Natural killer cell (primary cell): ENCODE data around the gene E2F6. TPM values are rescaled to one million over a fixed set of nuclear protein-coding genes. Genes with fewer than 3 reads are reported as not detected.

Source experiments
- ATAC-seq, 3 donors: fragments of 150-1000 bp in 2 of 3; fragments of 200-7000 bp in 1 of 3; cut with Tn5 transposase; 1 replicate in 1 of 3; 2 replicates in 2 of 3; pipeline ENCODE4 v1.10.0; 2021; ENCODE audit warnings: mild to moderate bottlenecking in 2 of 3, moderate library complexity in 2 of 3
- DNase-seq, 2 donors: peaks; one replicate each; pipeline versions ENCODE4 v3.0.0 to v3.0.0-alpha.2; 2013 to 2021; ENCODE audit warnings: mixed read lengths in 1 of 2
- H3K27ac ChIP-seq: one replicate; pipeline ENCODE4 v1.5.1; 2013; ENCODE audit warnings: mild to moderate bottlenecking, low read length
- H3K27me3 ChIP-seq: one replicate; pipeline ENCODE4 v1.6.1; 2013; ENCODE audit warnings: low read length; ENCODE audit not compliant: control insufficient read depth, insufficient read depth
- H3K36me3 ChIP-seq: one replicate; pipeline ENCODE4 v1.6.1; 2013; ENCODE audit warnings: low read length; ENCODE audit not compliant: control insufficient read depth, insufficient read depth
- H3K4me1 ChIP-seq: one replicate; pipeline ENCODE4 v1.6.1; 2013; ENCODE audit warnings: low read length; ENCODE audit not compliant: control insufficient read depth, insufficient read depth
- H3K4me3 ChIP-seq: one replicate; pipeline ENCODE4 v1.5.1; 2013; ENCODE audit warnings: low read length
- H3K9me3 ChIP-seq: one replicate; pipeline ENCODE4 v1.6.1; 2013; ENCODE audit warnings: low read length; ENCODE audit not compliant: control insufficient read depth, insufficient read depth
- H3K27ac Mint-ChIP-seq, 2 donors: one replicate each; pipeline ENCODE4 v1.8.0; 2022; ENCODE audit warnings: mild to moderate bottlenecking in 2 of 2, mixed read lengths in 2 of 2, moderate library complexity in 1 of 2
- H3K27me3 Mint-ChIP-seq, 2 donors: one replicate each; pipeline ENCODE4 v1.8.0; 2022; ENCODE audit warnings: low read depth in 2 of 2, mixed read lengths in 2 of 2
- H3K36me3 Mint-ChIP-seq: one replicate; pipeline ENCODE4 v1.8.0; 2022; ENCODE audit warnings: mixed read lengths
- H3K4me1 Mint-ChIP-seq, 2 donors: one replicate each; pipeline ENCODE4 v1.8.0; 2022; ENCODE audit warnings: mixed read lengths in 2 of 2
- H3K4me3 Mint-ChIP-seq: one replicate; pipeline ENCODE4 v1.8.0; 2022; ENCODE audit warnings: mild to moderate bottlenecking, moderate library complexity, mixed read lengths
- H3K9me3 Mint-ChIP-seq, 2 donors: one replicate each; pipeline ENCODE4 v1.8.0; 2022; ENCODE audit warnings: mixed read lengths in 2 of 2
- CTCF ChIP-seq: fragments of 200-600 bp; IDR thresholded peaks from one replicate; pipeline ENCODE4 v1.8.0; 2022; ENCODE audit warnings: antibody characterized with exemption
- WGBS: methylation state at CpG from one replicate; pipeline ENCODE4 v1.1.7; 2013; ENCODE audit warnings: missing lambda C conversion rate; ENCODE audit not compliant: insufficient coverage; 5-methylcytosine and 5-hydroxymethylcytosine counted together
- intact Hi-C: fragments of 100-400 bp; cut with micrococcal nuclease; formaldehyde crosslinking; loops from one replicate; pipeline ENCODE4 v1.14.2; 2022
- total RNA-seq, 4 donors: library from RNA; stranded (reverse); fragments of 120-200 nt in 1 of 4; gene quantifications; one replicate each; pipeline versions ENCODE4 v1.2.3 to v1.2.4, GENCODE V29; 2013 to 2022

The E2F6 gene
- total RNA-seq, 3 donors from 2014 or later (not counting 1 experiment from before 2014, with no cell fraction given), result 4.6 to 9.6 (median 8.3) TPM

GRCh38 chr2:11420190-11420589 is 45.8 kb downstream of the E2F6 start:
- no peaks in the 10 kb centered on the region for H3K27me3 ChIP-seq
- H3K4me1 ChIP-seq, result no peaks in the 10 kb centered on the region
- ATAC-seq (no peak), DNase-seq (no peak)
- Mint-ChIP-seq H3K27ac (no peak overlapping the region), H3K4me1 (no peaks in the 10 kb centered on the region), H3K27me3 (peaks cover 0 to 9% of the 10 kb centered on the region in 2 donors), H3K9me3 (peaks cover 0 to 3% of the 10 kb centered on the region in 2 donors), H3K4me3 (no peak overlapping the region), H3K36me3 (peaks cover 8% of the 10 kb centered on the region)
- 100% methylated on average over 2 of the region's 2 CpGs for WGBS
- H3K36me3 ChIP-seq, result no peaks in the 10 kb centered on the region
- no peak overlapping the region for H3K4me3 ChIP-seq
- H3K27ac ChIP-seq, result no peak overlapping the region
- intact Hi-C loops, result no loop called here
- no peak for TF ChIP-seq CTCF
- H3K9me3 ChIP-seq, result peaks cover 9% of the 10 kb centered on the region

- ATAC-seq (no peak), DNase-seq (no peak)
- Mint-ChIP-seq H3K4me1 (no peaks in the 10 kb centered on the region), H3K9me3 (peaks cover 0 to 3% of the 10 kb centered on the region in 2 donors), H3K27ac (no peak overlapping the region), H3K4me3 (no peak overlapping the region), H3K27me3 (peaks cover 0 to 9% of the 10 kb centered on the region in 2 donors), H3K36me3 (peaks cover 8% of the 10 kb centered on the region)
- no peak for TF ChIP-seq CTCF
- no peaks in the 10 kb centered on the region for H3K36me3 ChIP-seq
- no peaks in the 10 kb centered on the region for H3K27me3 ChIP-seq
- H3K4me1 ChIP-seq, result no peaks in the 10 kb centered on the region
- 89% methylated on average over 8 of the region's 8 CpGs for WGBS
- no peak overlapping the region for H3K4me3 ChIP-seq
- H3K27ac ChIP-seq, result no peak overlapping the region
- intact Hi-C loops, result loop anchor here (10.0 kb wide), 1 partner anchor 285 kb away; a partner anchor contains a TSS
- peaks cover 9% of the 10 kb centered on the region for H3K9me3 ChIP-seq
Observed at GRCh38 chr2:11419781-11420180, 46.2 kb downstream of the E2F6 start.

GRCh38 chr2:11417946-11418585 is 47.9 kb downstream of the E2F6 start:
- H3K27me3 ChIP-seq, result no peaks in the 10 kb centered on the region
- H3K4me3 Mint-ChIP-seq, result no peak overlapping the region
- no peak for DNase-seq
- peak; percentile 40 for TF ChIP-seq CTCF
- no peak overlapping the region for H3K27ac ChIP-seq
- intact Hi-C loops, result loop anchor here (10.0 kb wide), 1 partner anchor 283 kb away; a partner anchor contains a TSS
- ATAC-seq, result no peak
- H3K9me3 Mint-ChIP-seq, result peaks cover 0 to 3% of the 10 kb centered on the region in 2 donors
- 61% methylated on average over 8 of the region's 8 CpGs for WGBS
- H3K36me3 Mint-ChIP-seq, result peaks cover 8% of the 10 kb centered on the region
- no peaks in the 10 kb centered on the region for H3K4me1 ChIP-seq
- H3K27ac Mint-ChIP-seq, result no peak overlapping the region
- H3K27me3 Mint-ChIP-seq, result peaks cover 3 to 9% of the 10 kb centered on the region in 2 donors
- H3K4me1 Mint-ChIP-seq, result no peaks in the 10 kb centered on the region
- no peak overlapping the region for H3K4me3 ChIP-seq
- peaks cover 9% of the 10 kb centered on the region for H3K9me3 ChIP-seq
- no peaks in the 10 kb centered on the region for H3K36me3 ChIP-seq

- Mint-ChIP-seq H3K36me3 (peaks cover 8% of the 10 kb centered on the region), H3K4me1 (no peaks in the 10 kb centered on the region), H3K9me3 (peaks cover 0 to 3% of the 10 kb centered on the region in 2 donors)
Observed at GRCh38 chr2:11416931-11417330, 49.0 kb downstream of the E2F6 start.

More at GRCh38 chr2:11416931-11417330, 49.0 kb downstream of the E2F6 start:
- no peaks in the 10 kb centered on the region for H3K4me1 ChIP-seq
- WGBS, result 100% methylated on average over 2 of the region's 2 CpGs
- no peak overlapping the region for H3K4me3 Mint-ChIP-seq
- ATAC-seq (no peak), DNase-seq (no peak)
- TF ChIP-seq CTCF, result no peak
- H3K27ac Mint-ChIP-seq, result no peak overlapping the region
- no peaks in the 10 kb centered on the region for H3K36me3 ChIP-seq
- intact Hi-C loops, result loop anchor here (10.0 kb wide), 1 partner anchor 282 kb away; a partner anchor contains a TSS
- no peak overlapping the region for H3K4me3 ChIP-seq
- H3K27me3 ChIP-seq, result no peaks in the 10 kb centered on the region
- H3K27ac ChIP-seq, result no peak overlapping the region
- H3K9me3 ChIP-seq, result peaks cover 9% of the 10 kb centered on the region
- H3K27me3 Mint-ChIP-seq, result peaks cover 7 to 14% of the 10 kb centered on the region in 2 donors
